ENCODE data around the gene MYRF.

MYRF gene

DNA sequence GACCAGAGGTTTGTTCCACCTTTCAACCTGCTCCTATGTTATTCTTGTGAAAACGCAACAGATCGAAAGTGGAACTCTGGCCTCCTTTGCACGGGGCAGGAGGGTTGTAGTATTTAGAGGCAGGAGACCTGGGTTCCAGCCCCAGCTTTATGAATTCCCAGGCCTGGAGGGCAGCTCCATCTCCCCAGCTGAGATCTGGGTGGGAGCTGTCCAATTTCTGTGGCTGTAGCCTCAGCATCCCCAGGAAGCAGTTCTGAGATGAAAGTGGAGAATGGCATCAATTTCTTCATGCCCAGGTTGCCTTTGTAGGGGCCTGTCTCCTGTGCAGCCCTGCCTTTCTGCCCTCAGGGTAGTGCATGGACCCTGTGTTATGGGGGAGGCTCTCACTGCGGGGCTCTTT, 79.8 kb downstream of the MYRF start:
- no peak for DNase-seq
- intact Hi-C loops (cut with DNase I) = no loop called here

DNA sequence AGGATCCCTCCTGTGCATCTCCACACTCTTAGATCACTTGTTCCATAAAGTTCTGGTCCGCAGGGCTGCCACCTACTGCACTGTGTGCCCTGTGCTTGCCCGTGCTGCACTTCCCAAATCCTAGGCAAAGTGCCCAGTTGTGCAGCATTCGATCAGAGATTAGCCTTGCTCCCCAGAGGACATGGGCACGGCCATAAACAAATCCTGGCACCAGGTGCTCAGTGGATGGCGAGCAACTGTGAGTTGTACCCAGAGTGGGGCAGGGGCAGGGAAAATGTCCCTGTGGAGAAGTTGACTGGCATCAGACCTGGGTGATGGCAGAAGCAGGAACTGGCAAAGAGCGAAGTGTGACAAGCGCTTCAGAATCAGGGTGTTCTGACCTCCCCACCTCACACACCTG, 80.3 kb downstream of the MYRF start:
- intact Hi-C loops (cut with DNase I) = no loop called here
- peak in 3 of 10 donors; percentile 42 to 58 (median 43) for DNase-seq

DNA sequence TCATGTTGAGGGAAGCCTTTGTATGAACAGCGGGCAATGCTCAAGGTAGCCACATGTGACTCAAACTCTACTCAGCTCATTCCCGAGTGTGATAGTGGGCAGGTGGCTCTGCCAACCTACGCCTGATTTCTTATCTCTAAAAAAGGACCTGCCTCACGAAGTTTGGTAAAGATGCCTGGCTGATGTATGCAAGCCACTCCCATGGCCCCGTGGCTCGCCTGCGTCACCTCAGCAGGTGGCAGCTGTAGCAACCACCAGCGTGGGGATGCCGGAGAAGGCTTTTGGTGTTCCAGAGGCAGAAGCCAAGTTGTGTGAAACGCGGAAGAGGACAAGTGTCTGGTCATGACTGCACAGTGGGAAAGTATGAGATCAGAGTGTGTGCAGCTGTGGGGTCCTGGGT, 81.0 kb downstream of the MYRF start:
- intact Hi-C loops (cut with DNase I) = no loop called here
- peak in 5 of 10 donors; percentile 39 to 90 (median 86) for DNase-seq

DNA sequence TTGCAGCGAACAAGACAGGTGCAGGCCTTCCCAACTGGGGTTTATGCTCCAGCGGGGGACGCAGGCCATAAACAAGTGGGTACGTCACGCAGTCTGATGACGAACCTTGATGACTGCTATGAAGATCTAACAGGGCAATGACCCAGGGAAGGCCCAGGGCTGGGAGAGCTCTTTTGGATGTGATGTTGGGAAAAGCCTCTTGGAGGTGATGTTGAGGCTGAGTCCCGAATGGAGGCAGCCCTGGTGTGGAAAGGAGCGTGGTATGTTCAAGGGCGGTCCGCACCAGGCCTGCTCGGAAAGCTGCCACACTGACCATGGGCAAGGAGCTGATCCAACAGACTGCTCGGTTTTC, 81.5 kb downstream of the MYRF start:
- peak in 1 of 10 donors; percentile 65 for DNase-seq
- intact Hi-C loops (cut with DNase I) = no loop called here

DNA sequence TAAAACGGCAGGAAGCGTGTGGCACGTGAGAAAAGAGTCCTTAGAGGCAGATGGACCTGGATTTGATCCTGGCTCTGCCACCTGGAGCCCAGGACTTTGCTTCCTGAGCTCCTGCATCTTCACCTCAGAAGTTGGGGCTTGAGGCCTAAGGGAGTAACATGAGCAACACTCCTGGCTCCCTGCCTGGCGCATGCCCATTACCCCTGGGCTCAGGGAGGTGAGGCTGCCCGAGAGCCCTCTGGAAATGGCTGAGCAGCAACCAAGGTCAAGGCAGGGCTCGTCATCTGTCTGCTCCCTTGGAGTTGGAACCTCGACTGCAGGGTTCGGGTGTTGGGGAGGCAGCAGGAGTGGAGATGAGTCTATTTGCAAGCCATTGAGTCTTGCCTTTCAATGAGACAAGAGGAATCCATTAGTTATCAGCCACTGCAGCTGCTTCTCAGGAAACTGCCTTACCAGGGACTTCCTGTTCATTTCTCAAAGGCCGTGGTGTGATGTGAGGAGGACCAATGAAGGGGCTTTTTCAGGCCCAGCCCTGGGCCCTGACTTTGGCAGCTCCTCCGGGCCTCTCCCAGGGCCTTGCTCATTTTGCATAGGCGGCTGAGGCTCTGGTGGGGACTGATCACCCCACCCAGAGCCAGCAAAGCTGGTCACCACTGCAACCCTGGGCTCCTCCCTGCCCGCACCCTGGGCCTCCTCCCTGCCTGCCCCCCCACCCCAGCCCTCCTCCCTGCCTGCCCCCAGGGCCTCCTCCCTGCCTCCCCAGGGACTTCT, 82.0 kb downstream of the MYRF start:
- intact Hi-C loops (cut with DNase I) = no loop called here
- peak in 4 of 10 donors; percentile 33 to 90 (median 55) for DNase-seq

DNA sequence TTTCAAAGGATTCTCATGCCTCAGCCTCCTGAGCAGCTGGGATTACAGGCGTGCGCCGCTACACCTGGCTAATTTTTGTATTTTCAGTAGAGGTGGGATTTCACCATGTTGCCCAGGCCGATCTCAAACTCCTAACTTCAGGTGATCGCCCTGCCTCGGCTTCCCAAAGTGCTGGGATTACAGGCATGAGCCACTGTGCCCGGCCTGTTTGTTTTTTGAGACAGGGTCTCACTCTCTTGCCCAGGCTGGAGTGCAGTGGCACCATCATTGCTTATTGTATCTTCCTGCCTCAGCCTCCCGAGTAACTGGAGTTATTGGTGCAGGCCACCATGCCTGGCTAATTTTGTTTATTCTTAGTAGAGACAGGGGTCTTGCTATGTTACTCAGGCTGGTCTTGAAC, 83.8 kb downstream of the MYRF start:
- peak in 2 of 10 donors; percentile 34 to 50 for DNase-seq
- intact Hi-C loops (cut with DNase I) = no loop called here

DNA sequence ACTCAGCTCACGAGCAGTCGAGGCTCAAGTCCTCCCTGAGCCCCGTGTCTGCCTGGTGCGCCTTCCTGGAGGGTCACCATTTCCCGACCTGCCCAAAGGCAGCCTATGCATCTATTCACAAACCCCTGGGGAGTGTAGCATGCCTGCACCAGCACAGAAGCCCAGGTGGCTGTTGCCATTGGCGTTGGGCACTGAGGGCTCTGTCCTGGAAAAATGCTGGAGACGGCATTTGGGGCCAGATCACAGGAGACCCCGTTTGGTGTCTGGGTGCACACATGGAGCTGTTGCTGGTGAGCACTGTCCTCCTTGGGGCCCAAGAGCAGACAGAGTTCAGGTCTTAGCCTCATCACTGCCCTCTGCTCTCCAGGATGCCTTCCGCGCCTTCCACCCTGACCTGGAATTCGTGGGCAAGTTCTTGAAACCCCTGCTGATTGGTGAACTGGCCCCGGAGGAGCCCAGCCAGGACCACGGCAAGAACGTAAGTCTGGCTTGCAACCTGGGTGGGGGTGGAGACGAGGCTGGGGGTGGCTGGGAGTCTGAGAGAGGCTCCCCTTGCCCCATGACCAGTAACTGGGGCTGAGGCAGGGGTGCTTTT, 85.1 kb downstream of the MYRF start:
- intact Hi-C loops (cut with DNase I) = no loop called here
- peak in 2 of 10 donors; percentile 49 to 71 for DNase-seq
